GM23248 (cell line): ENCODE results near the gene CCDC85C. TPM values are rescaled to one million over a fixed set of nuclear protein-coding genes. Genes with fewer than 3 reads are reported as not detected.

Experiments
- DNase-seq: peaks from one replicate; pipeline ENCODE4 v3.0.0-alpha.2; 2015
- H2AFZ ChIP-seq: fragments of 200-600 bp; sonication (generic); 2 replicates; pipeline ENCODE4 v1.6.1; 2016; ENCODE audit warnings: antibody characterized with exemption
- H3F3A ChIP-seq: fragments of 200-600 bp; sonication (generic); 2 replicates; pipeline ENCODE4 v1.6.1; 2016; ENCODE audit warnings: mild to moderate bottlenecking, antibody characterized with exemption, mixed run types; ENCODE audit not compliant: insufficient read depth
- H3K27ac ChIP-seq: fragments of 200-600 bp; sonication (generic); 2 replicates; pipeline ENCODE4 v1.5.1; 2016; ENCODE audit warnings: mild to moderate bottlenecking
- H3K27me3 ChIP-seq: fragments of 200-600 bp; sonication (generic); replicated peaks from 2 replicates; pipeline ENCODE4 v1.6.1; 2016; ENCODE audit warnings: mild to moderate bottlenecking; ENCODE audit not compliant: insufficient read depth
- H3K36me3 ChIP-seq: fragments of 200-600 bp; sonication (generic); 2 replicates; pipeline ENCODE4 v1.6.1; 2016; ENCODE audit warnings: low read depth, mild to moderate bottlenecking
- H3K4me1 ChIP-seq: fragments of 200-600 bp; sonication (generic); 2 replicates; pipeline ENCODE4 v1.6.1; 2016; ENCODE audit warnings: mild to moderate bottlenecking; ENCODE audit not compliant: insufficient read depth
- H3K4me2 ChIP-seq: fragments of 200-600 bp; sonication (generic); one replicate; pipeline ENCODE4 v1.6.1; 2016; ENCODE audit warnings: mild to moderate bottlenecking; ENCODE audit not compliant: unreplicated experiment
- H3K4me3 ChIP-seq: fragments of 200-600 bp; sonication (generic); 2 replicates; pipeline ENCODE4 v1.5.1; 2016; ENCODE audit warnings: mild to moderate bottlenecking
- H3K79me2 ChIP-seq: fragments of 200-600 bp; sonication (generic); 2 replicates; pipeline ENCODE4 v1.6.1; 2016; ENCODE audit warnings: mild to moderate bottlenecking; ENCODE audit not compliant: insufficient read depth
- H3K9ac ChIP-seq: fragments of 200-600 bp; sonication (generic); 2 replicates; pipeline ENCODE4 v1.6.1; 2016; ENCODE audit warnings: mild to moderate bottlenecking
- H3K9me2 ChIP-seq: fragments of 200-600 bp; sonication (generic); 2 replicates; pipeline ENCODE4 v1.6.1; 2016; ENCODE audit warnings: mixed run types, mild to moderate bottlenecking, moderate library complexity; ENCODE audit not compliant: insufficient read depth
- H3K9me3 ChIP-seq: fragments of 200-600 bp; sonication (generic); one replicate; pipeline ENCODE4 v1.6.1; 2017; ENCODE audit warnings: low read depth
- H4K20me1 ChIP-seq: fragments of 200-600 bp; sonication (generic); 2 replicates; pipeline ENCODE4 v1.6.0; 2016; ENCODE audit not compliant: insufficient read depth
- EZH2 ChIP-seq: fragments of 200-600 bp; sonication (generic); IDR thresholded peaks from 2 replicates; pipeline ENCODE4 v1.6.1; 2018; ENCODE audit warnings: antibody characterized with exemption, mild to moderate bottlenecking; ENCODE audit not compliant: insufficient read depth, poor library complexity, severe bottlenecking
- EZH2phosphoT487 ChIP-seq: fragments of 200-600 bp; sonication (generic); IDR thresholded peaks from 2 replicates; pipeline ENCODE4 v1.6.1; 2018; ENCODE audit warnings: antibody characterized with exemption, moderate library complexity, mild to moderate bottlenecking, low read depth; ENCODE audit not compliant: insufficient read depth
- WGBS, 2 experiments: methylation state at CpG; one replicate each; pipeline ENCODE4 v1.1.6; 2015 to 2017; ENCODE audit warnings: low lambda C conversion rate in 2 of 2, low coverage in 1 of 2; ENCODE audit errors: missing lambda C conversion rate in 2 of 2; 5-methylcytosine and 5-hydroxymethylcytosine counted together
- in situ Hi-C: fragments of 300-500 bp; cut with MboI; formaldehyde crosslinking; loops from 2 replicates; pipeline ENCODE4 v1.15.0; 2020
- polyA plus RNA-seq: library from polyadenylated mRNA; unstranded; fragments of >200 nt; fragmentation: Nextera tagmentation; extraction: Ambion mirVana; gene quantifications from 2 replicates; pipeline ENCODE4 v1.2.1, GENCODE V29; 2016
- small RNA-seq: library from RNA; depleted of rRNA; stranded (forward); fragments of <200 nt; gene quantifications from one replicate; pipeline ENCODE3, GENCODE V24; 2014; ENCODE audit warnings: low read depth, low replicate concordance
- total RNA-seq: library from RNA; depleted of rRNA; stranded (reverse); fragments of >200 nt; shearing (Covaris generic); gene quantifications from 2 replicates; pipeline ENCODE4 v1.2.3, GENCODE V29; 2014; rRNA removed

The CCDC85C gene
- total and polyA plus RNA-seq, 2 experiments from 2014 or later, result 0.68 to 11.0 TPM

DNA sequence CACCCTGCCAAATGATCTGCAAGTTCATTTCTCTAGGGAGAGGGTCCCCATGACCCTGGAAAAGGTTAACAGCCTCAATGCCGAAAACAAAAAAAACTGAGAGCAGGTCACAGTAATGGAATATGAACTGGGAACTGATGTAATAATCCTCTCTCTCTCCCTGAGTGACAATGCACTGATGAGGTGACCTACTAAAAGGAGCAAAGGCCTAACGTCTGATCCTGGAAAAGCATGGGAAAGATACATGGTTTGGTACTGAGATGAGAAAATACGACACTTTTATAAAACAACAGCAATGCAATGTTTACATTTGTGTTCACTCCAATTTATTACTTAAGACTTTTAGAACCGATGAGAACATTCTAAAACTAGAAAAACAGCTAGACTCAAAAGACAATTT lies 151.0 kb downstream of the CCDC85C start:
- TF ChIP-seq EZH2 (no peak), EZH2phosphoT487 (no peak)
- H3K36me3 ChIP-seq, result peaks cover 23% of the 10 kb centered on the region
- no peak for DNase-seq
- H3K9me3 ChIP-seq, result no peaks in the 10 kb centered on the region
- H3K27ac ChIP-seq, result no peak overlapping the region
- H3K79me2 ChIP-seq, result peaks cover 21% of the 10 kb centered on the region; the same call in 1 of the 2 replicates
- in situ Hi-C loops, result no loop called here
- 80 to 83% methylated on average over 4 of the region's 4 CpGs for WGBS, 2 experiments
- H3K27me3 ChIP-seq, result no peaks in the 10 kb centered on the region
- no peaks in the 10 kb centered on the region for H3F3A ChIP-seq
- no peaks in the 10 kb centered on the region for H4K20me1 ChIP-seq
- H3K4me2 ChIP-seq, result no peak overlapping the region
- no peaks in the 10 kb centered on the region for H3K9me2 ChIP-seq
- no peak overlapping the region for H3K9ac ChIP-seq
- no peak overlapping the region for H3K4me3 ChIP-seq
- no peaks in the 10 kb centered on the region for H3K4me1 ChIP-seq
- no peak overlapping the region for H2AFZ ChIP-seq

DNA sequence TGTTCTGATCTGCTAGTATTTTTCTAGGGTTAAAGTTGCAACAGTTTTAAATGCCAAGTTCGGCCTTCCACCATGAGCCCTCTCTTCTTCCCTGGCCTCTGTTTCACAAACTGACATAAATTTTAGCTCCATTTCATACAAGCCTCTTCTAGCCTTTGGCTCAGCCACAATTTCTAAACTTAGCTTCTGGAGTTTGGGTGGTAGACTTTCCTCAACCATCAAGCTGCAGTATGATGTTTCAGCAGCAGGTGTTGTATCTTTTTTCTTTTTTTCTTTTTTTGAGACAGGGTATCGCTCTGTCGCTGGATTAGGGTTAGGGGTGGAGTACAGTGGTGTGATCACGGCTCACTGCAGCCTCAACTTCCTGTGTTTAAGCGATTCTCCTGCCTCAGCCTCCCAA lies 152.8 kb downstream of the CCDC85C start:
- Histone ChIP-seq H3K4me1 (no peaks in the 10 kb centered on the region), H3K9me3 (no peaks in the 10 kb centered on the region), H2AFZ (no peak overlapping the region), H3K27me3 (no peaks in the 10 kb centered on the region), H3F3A (no peaks in the 10 kb centered on the region), H3K4me3 (no peak overlapping the region), H3K9me2 (no peaks in the 10 kb centered on the region), H3K27ac (no peak overlapping the region), H3K4me2 (no peak overlapping the region), H3K36me3 (peaks cover 6% of the 10 kb centered on the region), H3K79me2 (peaks cover 21% of the 10 kb centered on the region; the same call in 1 of the 2 replicates), H4K20me1 (no peaks in the 10 kb centered on the region), H3K9ac (no peak overlapping the region)
- 94 to 96% methylated on average over 5 of the region's 5 CpGs for WGBS, 2 experiments
- in situ Hi-C loops, result no loop called here
- DNase-seq, result no peak
- TF ChIP-seq EZH2, result no peak
- TF ChIP-seq EZH2phosphoT487, result no peak

DNA sequence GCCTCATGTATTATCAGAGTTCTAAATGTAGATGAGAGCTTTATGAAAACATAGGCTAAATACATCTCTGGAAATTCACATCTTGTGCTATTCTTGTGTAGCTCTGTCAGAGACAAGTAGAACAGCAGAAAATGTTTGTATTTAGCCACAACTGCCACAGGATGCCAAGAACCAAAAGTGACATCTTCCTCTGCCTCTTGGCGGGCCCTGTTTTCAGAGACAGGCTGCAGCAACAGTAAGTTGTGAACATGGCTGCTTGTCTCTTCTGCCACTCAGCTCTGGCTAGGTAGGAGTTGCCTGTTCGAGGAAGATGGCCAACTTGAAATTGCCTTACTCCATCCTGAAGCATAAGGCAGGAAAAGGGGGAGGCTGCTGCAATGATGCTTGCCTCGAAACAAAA lies 153.7 kb downstream of the CCDC85C start:
- Histone ChIP-seq H3K9me3 (no peaks in the 10 kb centered on the region), H3F3A (no peaks in the 10 kb centered on the region), H3K4me2 (no peak overlapping the region), H2AFZ (no peak overlapping the region), H3K4me3 (no peak overlapping the region), H3K9ac (no peak overlapping the region), H3K36me3 (peaks cover 3% of the 10 kb centered on the region), H4K20me1 (no peaks in the 10 kb centered on the region), H3K27ac (no peak overlapping the region), H3K27me3 (no peaks in the 10 kb centered on the region), H3K4me1 (no peaks in the 10 kb centered on the region), H3K9me2 (no peaks in the 10 kb centered on the region), H3K79me2 (peaks cover 21% of the 10 kb centered on the region; the same call in 1 of the 2 replicates)
- in situ Hi-C loops, result no loop called here
- 81 to 86% methylated on average over 3 of the region's 3 CpGs for WGBS, 2 experiments
- no peak for DNase-seq
- TF ChIP-seq EZH2phosphoT487 (no peak), EZH2 (no peak)

Small RNA genes within 50 kb of the gene (small RNA-seq; reads per million reads assigned to genes)
- not detected for gene RF00019

Other genes with a start within 250 kb of the CCDC85C start
- gene SETD3, start 123.3 kb downstream of the CCDC85C start, total RNA-seq, result 54.6 and 65.6 TPM in 2 replicates
- 43.3 and 46.9 TPM in 2 replicates for gene SETD3, start 123.3 kb downstream of the CCDC85C start, polyA plus RNA-seq
- 4.4 and 20.9 TPM in 2 replicates for gene CCNK, start 122.8 kb downstream of the CCDC85C start, total RNA-seq
- gene CCNK, start 122.8 kb downstream of the CCDC85C start, polyA plus RNA-seq, result 20.9 and 25.6 TPM in 2 replicates
- 11.3 and 19.2 TPM in 2 replicates for gene HHIPL1, start 40.9 kb upstream of the CCDC85C start, total RNA-seq
- gene HHIPL1, start 40.9 kb upstream of the CCDC85C start, polyA plus RNA-seq, result 5.8 and 6.5 TPM in 2 replicates
- 0.13 and 0.22 TPM in 2 replicates for gene CYP46A1, start 80.1 kb upstream of the CCDC85C start, total RNA-seq
- 0.15 and 0.29 TPM in 2 replicates for gene CYP46A1, start 80.1 kb upstream of the CCDC85C start, polyA plus RNA-seq
- gene EML1, start 189.2 kb upstream of the CCDC85C start, total RNA-seq, result 17.9 and 35.8 TPM in 2 replicates
- 14.8 and 15.0 TPM in 2 replicates for gene EML1, start 189.2 kb upstream of the CCDC85C start, polyA plus RNA-seq